Bronchial epithelial cell (primary cell): ENCODE data around the gene PTGER4. TPM values are rescaled to one million over a fixed set of nuclear protein-coding genes. Genes with fewer than 3 reads are reported as not detected.

ENCODE experiments used
- DNase-seq: peaks from one replicate; pipeline ENCODE4 v3.0.0-alpha.2; 2010; ENCODE audit warnings: low read depth
- FAIRE-seq: peaks from 2 replicates; lab custom pipeline; 2011; peaks lifted over from hg19 to GRCh38; lab: Jason Lieb, UNC
- H3K27me3 ChIP-seq: 2 replicates; pipeline ENCODE4 v1.5.1; 2011; ENCODE audit warnings: low read length; ENCODE audit not compliant: control insufficient read depth, insufficient read depth
- H3K36me3 ChIP-seq: 2 replicates; pipeline ENCODE4 v1.5.1; 2011; ENCODE audit warnings: low read length; ENCODE audit not compliant: control insufficient read depth, insufficient read depth
- H3K4me3 ChIP-seq: 2 replicates; pipeline ENCODE4 v1.5.1; 2011; ENCODE audit warnings: mild to moderate bottlenecking, low read depth, low read length, control low read depth
- CTCF ChIP-seq: IDR thresholded peaks from 2 replicates; pipeline ENCODE4 v1.5.1; 2011; ENCODE audit warnings: mild to moderate bottlenecking, moderate library complexity, low read length, control low read depth, inconsistent platforms; ENCODE audit not compliant: insufficient read depth, severe bottlenecking
- total RNA-seq: library from RNA; depleted of rRNA; stranded (reverse); fragments of >200 nt; gene quantifications from 2 replicates; pipeline ENCODE4 v1.2.1, GENCODE V29; 2014

PTGER4 gene
- total RNA-seq, 1 donor from 2014 or later, result 8.7 TPM

- Histone ChIP-seq H3K4me3 (no peak overlapping the region), H3K27me3 (no peaks in the 10 kb centered on the region), H3K36me3 (no peaks in the 10 kb centered on the region)
- DNase-seq (no peak), FAIRE-seq (no peak)
- TF ChIP-seq CTCF, result no peak
These were observed 53.7 kb downstream of the PTGER4 start for GRCh38 chr5:40733434-40733833.

- H3K4me3 ChIP-seq, result no peak overlapping the region
- DNase-seq, result no peak
- FAIRE-seq, result no peak
- H3K36me3 ChIP-seq, result no peaks in the 10 kb centered on the region
- no peaks in the 10 kb centered on the region for H3K27me3 ChIP-seq
- no peak for TF ChIP-seq CTCF
These were observed 54.3 kb downstream of the PTGER4 start for GRCh38 chr5:40733879-40734563.

GRCh38 chr5:40734986-40735385 is 55.3 kb downstream of the PTGER4 start:
- H3K27me3 ChIP-seq, result no peaks in the 10 kb centered on the region
- DNase-seq, result peak; percentile 13
- H3K4me3 ChIP-seq, result no peak overlapping the region
- no peak for FAIRE-seq
- H3K36me3 ChIP-seq, result no peaks in the 10 kb centered on the region
- TF ChIP-seq CTCF, result no peak

GRCh38 chr5:40735609-40736008 is 55.9 kb downstream of the PTGER4 start:
- FAIRE-seq (no peak), DNase-seq (no peak)
- H3K36me3 ChIP-seq, result no peaks in the 10 kb centered on the region
- H3K4me3 ChIP-seq, result no peak overlapping the region
- TF ChIP-seq CTCF, result no peak
- no peaks in the 10 kb centered on the region for H3K27me3 ChIP-seq

GRCh38 chr5:40736103-40736875 is 56.6 kb downstream of the PTGER4 start:
- peaks cover under 1% of the 10 kb centered on the region for H3K36me3 ChIP-seq
- H3K27me3 ChIP-seq, result no peaks in the 10 kb centered on the region
- no peak for FAIRE-seq
- peak; percentile 61 for DNase-seq
- no peak overlapping the region for H3K4me3 ChIP-seq
- TF ChIP-seq CTCF, result peak; percentile 49

- no peak for TF ChIP-seq CTCF
- FAIRE-seq (no peak), DNase-seq (peak; percentile 8)
- Histone ChIP-seq H3K27me3 (no peaks in the 10 kb centered on the region), H3K36me3 (peaks cover 1% of the 10 kb centered on the region), H3K4me3 (no peak overlapping the region)
These were observed 58.8 kb downstream of the PTGER4 start for GRCh38 chr5:40738502-40738901.
